ENCODE results near the gene USP35. TPM values are rescaled to one million over a fixed set of nuclear protein-coding genes. Genes with fewer than 3 reads are reported as not detected.

USP35 gene
- total RNA-seq, 1 experiment from 2014 or later, result 6.0 TPM

GRCh38 chr11:78230161-78230877 is 41.6 kb downstream of the USP35 start:
- RAD21 ChIA-PET (ENCODE audit: low non-redundant PET in 1 of 2, low total read pairs in 2 of 2, uncharacterized antibody in 2 of 2, unreplicated experiment in 2 of 2), result no interaction called here
- no TSS peak for BruUV-seq (replicated peaks)
- Histone ChIP-seq H2AFZ (ENCODE audit: low read depth, low read length, poor library complexity, severe bottlenecking) (no peak overlapping the region), H3K9me2 (ENCODE audit: insufficient read depth) (no peaks in the 10 kb centered on the region), H4K20me1 (ENCODE audit: insufficient read depth) (no peaks in the 10 kb centered on the region), H3K79me2 (ENCODE audit: insufficient read depth, low read length) (no peaks in the 10 kb centered on the region), H3K36me3 (ENCODE audit: control insufficient read depth in 1 of 2, insufficient read depth in 2 of 2, low read length in 2 of 2) (no peaks in the 10 kb centered on the region), H3K9me3 (ENCODE audit: control insufficient read depth in 1 of 2, insufficient read depth in 1 of 2, low read depth in 1 of 2, low read length in 2 of 2) (no peaks in the 10 kb centered on the region), H3K9ac (ENCODE audit: low read length) (no peak overlapping the region), H3K4me2 (ENCODE audit: low read length) (no peak overlapping the region), H3K4me3 (replicated peaks in 1 of 2; ENCODE audit: low read depth in 1 of 2, low read length in 2 of 2) (no peak overlapping the region), H3K27me3 (ENCODE audit: insufficient read depth, low read length) (no peaks in the 10 kb centered on the region), H3K27ac (ENCODE audit: low read depth, low read length) (no peak overlapping the region), H3K4me1 (ENCODE audit: control insufficient read depth in 1 of 2, insufficient read depth in 2 of 2, low read length in 2 of 2) (no peaks in the 10 kb centered on the region)
- no peak for TF ChIP-seq POLR2A (IDR thresholded peaks at IDR 0.05; ENCODE audit: borderline replicate concordance, extremely low read depth, insufficient read depth, insufficient read length)
- no peak for TF ChIP-seq ZFX (IDR thresholded peaks at IDR 0.05)
- no peak for TF ChIP-seq ZBTB33 (IDR thresholded peaks at IDR 0.05; ENCODE audit: extremely low read depth, insufficient replicate concordance, low read length)
- no peak for TF ChIP-seq EGR1 (IDR thresholded peaks at IDR 0.05; ENCODE audit: low read depth)
- TF ChIP-seq CTCF (IDR thresholded peaks at IDR 0.05 in 2 of 3, conservative IDR thresholded peaks at IDR 0.05 in 1 of 3; ENCODE audit: borderline replicate concordance in 1 of 3, insufficient read depth in 1 of 3, low read depth in 2 of 3, low read length in 2 of 3), result no peak
- TF ChIP-seq CBX3 (IDR thresholded peaks at IDR 0.05; ENCODE audit: low read depth), result no peak
- CTCF ChIA-PET, result no interaction called here
- ATAC-seq (no peak), DNase-seq (ENCODE audit: low read depth, low spot score) (no peak)
- POLR2A ChIA-PET, result no interaction called here
- intact Hi-C loops (cut with micrococcal nuclease), result no loop called here
